HG03460 (cell line): ENCODE measurements around the gene PRR33.

Experiments
- ATAC-seq: cut with Tn5 transposase; IDR thresholded peaks from one replicate; pipeline ENCODE4 v1.9.1; 2021; ENCODE audit not compliant: unreplicated experiment

Gene PRR33

GRCh38 chr11:1839204-1839923 is 52.3 kb downstream of the PRR33 start:
- ATAC-seq = no peak

- ATAC-seq = no peak
Measured at GRCh38 chr11:1838426-1839144, 53.1 kb downstream of the PRR33 start, which contains the start of gene TNNI2. TNNI2 (plus strand) TSS chr11:1838981; CDS start chr11:1839697, 716 bp downstream.
